Measurements from ENCODE around the gene PAPPA. TPM values are rescaled to one million over a fixed set of nuclear protein-coding genes. Genes with fewer than 3 reads are reported as not detected.

Gene PAPPA
- total RNA-seq, 1 donor from 2014 or later: 2.8 TPM

DNA sequence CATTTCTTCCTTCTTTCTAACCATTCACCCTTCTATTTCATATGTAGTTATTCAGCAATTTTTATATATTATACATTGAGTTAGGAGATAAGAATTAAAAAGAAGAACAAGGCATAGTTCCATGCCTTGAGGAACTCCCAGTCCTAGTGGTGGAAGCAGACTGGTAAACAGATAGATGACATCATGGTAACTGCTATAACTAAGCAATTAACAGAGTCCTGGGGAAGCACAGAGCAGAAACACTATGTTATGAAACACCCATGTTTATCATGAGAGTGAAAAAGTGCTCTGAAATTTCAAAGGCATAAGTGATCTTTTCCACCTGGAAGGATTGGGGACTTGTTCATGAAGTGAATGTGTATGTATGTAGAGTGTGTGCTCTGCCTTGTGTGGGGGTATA lies 14.6 kb downstream of the PAPPA start:
- intact Hi-C loops (cut with DNase I): loop anchor here (10.0 kb wide), 1 partner anchor 147 kb away; no protein-coding TSS in a partner anchor
- no peak for DNase-seq (ENCODE audit: low spot score)

DNA sequence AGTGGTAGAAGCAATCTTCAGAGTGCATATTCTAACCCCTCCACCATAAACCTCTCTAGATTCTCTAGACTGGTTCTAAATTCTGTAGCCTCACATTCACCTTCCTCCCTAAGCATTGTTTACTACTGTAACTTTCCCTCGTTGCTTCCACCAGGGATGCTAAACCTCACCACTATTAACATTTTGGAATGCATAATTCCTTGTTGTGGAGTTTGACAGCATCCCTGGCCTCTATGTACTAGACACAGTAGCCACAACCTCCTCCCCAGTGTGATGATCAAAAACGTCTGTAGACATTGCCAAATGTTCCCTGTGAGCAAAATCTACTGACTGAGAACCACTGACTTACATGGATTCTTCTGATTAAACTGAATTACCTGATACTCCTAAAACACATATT lies 18.6 kb downstream of the PAPPA start:
- intact Hi-C loops (cut with DNase I): no loop called here

DNA sequence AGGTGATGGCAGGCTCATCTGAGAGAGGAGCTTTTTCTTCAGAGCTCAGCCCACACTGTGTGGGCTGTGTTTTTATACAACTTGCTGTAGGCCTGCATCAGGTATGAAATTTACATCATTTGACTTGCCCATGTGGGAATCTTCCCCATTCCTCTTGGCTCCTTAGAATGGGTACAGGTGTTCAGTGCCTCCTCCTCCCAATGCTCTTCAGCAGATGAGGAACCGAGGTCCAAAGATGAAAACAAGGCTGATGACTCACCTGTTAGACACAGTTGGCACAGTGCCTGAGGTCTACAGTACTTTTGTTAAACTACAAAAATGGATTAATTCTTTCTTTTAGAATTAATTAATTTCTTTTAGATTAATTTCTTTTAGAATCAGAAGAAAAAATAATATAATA lies 20.8 kb downstream of the PAPPA start:
- no peak for DNase-seq (ENCODE audit: low spot score)
- intact Hi-C loops (cut with DNase I): no loop called here

More for the DNA sequence above, 18.6 kb downstream of the PAPPA start:
- no peak for DNase-seq (ENCODE audit: low spot score)

DNA sequence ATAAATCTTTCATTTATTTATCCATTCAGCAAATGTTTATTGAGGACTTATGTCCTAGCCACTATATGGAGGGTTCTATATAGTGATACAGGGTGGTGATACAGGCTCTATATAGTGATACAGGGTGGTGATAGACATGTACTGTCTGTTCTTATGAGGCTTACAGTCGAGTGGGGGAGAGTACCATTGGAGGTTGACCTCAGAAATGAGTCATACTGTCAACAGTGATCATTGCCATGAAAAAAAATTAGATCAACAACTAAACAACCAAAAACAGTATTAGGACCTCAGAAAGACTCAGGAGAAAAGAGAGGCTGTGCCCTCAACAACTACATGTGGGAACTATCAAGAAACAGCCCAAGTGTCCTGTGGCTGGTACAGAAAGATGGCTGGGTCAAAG lies 22.0 kb downstream of the PAPPA start:
- no peak for DNase-seq (ENCODE audit: low spot score)
- intact Hi-C loops (cut with DNase I): no loop called here

DNA sequence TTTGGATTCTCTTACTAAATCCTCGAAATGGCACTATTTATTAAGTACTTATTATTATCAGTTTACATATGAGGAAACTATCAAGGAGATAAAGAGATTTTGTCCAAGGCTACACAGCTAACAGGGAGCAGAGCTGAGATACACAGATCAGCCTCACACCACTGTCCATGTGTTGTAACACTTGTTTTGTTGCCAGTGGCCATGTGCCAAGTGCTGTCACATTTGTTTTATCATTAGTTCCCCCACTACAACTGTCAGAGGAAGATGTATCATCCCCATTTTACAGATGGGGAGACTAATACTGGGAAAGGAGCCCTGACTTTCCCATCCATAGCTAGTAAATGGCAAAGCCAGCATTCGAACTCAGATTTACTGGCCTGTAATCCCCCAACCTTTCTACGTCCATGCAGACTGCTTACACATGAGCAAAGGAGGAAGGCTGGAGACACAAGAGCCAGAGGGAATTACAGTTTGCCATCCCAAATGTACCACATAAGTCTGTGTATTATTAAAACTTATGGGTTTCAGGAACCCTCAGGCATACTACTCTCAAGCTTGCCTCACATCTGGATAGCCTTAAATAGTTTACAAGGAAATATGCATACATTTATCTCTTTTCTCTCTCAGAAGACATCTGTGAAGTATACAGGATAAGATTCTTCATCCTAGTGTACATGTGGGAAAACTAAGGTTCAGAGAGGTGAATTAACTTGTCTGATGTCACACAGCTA lies 25.1 kb downstream of the PAPPA start:
- intact Hi-C loops (cut with DNase I): no loop called here
- no peak for DNase-seq (ENCODE audit: low spot score)

DNA sequence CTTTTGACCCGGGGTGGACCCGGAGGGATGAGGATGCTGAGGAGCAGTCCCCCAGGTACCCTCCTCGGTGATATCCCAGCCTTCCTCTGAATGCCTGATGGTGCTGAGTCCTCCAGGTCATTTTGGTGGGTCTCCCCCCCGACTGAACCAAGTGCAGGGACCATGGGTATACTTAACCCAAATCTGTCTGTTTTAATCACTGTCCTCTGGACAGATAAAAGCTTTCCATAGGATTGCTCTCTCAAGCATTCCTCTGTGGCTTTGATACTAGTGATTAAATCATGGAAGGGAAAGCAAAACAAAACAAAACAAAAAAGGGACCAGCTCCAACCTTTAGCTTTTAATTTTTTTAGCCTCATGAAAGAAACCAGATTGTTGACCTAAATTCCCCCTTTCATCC lies 26.0 kb downstream of the PAPPA start:
- intact Hi-C loops (cut with DNase I): no loop called here

DNA sequence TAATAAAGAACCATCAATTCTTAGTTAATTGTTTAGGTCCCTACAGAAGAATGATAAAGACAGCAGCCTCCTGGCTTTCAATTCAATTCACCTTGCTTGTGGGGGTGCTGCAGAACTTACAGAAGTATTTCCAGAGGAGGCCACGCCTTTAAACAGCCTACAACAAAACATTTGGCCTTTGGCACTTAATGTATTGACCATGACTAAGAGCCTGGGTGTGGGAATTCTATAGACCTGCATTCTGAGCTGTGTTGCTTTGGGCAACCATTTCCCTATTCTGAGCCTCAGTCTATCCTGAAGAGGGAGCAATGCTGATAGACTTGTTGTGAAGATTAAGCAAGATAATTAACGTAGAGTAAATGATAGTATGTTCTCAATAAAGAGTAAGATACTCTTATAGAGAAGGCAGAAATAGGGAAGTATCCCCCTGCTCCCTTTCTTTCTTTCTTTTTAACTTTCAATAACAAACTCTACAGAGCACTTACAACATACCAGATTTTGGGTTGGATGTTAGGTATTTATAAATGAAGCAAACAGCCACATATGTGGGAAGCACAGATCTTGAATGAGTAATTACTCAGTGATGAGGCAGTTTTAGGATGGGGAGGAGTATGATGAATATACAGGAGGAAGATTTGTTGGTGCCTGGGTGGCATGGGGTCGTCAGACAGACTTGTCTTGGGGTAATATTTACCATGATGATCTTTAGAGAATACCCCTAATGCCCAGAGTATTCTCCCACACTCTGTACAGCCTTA lies 28.4 kb downstream of the PAPPA start:
- DNase-seq (ENCODE audit: low spot score): no peak
- intact Hi-C loops (cut with DNase I): no loop called here

More for the DNA sequence above, 26.0 kb downstream of the PAPPA start:
- no peak for DNase-seq (ENCODE audit: low spot score)

DNA sequence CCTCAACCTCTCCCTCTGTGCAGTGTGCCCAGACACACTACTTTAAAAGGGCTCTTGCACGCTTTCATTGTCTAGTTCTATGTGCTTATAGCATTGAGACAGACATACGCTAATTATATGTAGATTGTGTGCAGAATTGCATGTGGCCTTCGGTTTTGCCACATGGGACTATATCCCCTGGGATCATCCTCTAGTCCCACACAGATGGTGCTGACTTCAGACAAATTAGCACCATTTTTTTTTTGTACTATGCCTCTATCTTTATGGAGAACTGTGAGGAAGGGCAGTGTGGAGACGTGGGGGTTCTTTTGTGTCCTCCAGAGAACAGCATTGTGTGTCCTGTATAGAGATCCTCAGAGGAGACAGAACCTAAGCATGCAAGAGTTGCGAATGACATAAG lies 29.3 kb downstream of the PAPPA start:
- DNase-seq (ENCODE audit: low spot score): no peak
- intact Hi-C loops (cut with DNase I): no loop called here

DNA sequence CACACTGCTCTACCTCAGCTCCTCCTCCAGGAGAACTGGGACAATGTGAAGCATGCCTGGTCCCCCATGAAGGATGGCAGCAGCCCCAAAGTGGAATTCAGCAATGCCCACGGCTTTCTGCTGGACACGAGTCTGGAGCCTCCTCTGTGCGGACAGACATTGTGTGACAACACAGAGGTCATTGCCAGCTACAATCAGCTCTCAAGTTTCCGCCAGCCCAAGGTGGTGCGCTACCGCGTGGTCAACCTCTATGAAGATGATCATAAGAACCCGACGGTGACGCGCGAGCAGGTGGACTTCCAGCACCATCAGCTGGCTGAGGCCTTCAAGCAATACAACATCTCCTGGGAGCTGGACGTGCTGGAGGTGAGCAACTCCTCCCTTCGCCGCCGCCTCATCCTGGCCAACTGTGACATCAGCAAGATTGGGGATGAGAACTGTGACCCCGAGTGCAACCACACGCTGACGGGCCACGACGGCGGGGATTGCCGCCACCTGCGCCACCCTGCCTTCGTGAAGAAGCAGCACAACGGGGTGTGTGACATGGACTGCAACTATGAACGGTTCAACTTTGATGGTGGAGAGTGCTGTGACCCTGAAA lies 34.1 kb downstream of the PAPPA start:
- intact Hi-C loops (cut with DNase I): no loop called here
- DNase-seq (ENCODE audit: low spot score): no peak

DNA sequence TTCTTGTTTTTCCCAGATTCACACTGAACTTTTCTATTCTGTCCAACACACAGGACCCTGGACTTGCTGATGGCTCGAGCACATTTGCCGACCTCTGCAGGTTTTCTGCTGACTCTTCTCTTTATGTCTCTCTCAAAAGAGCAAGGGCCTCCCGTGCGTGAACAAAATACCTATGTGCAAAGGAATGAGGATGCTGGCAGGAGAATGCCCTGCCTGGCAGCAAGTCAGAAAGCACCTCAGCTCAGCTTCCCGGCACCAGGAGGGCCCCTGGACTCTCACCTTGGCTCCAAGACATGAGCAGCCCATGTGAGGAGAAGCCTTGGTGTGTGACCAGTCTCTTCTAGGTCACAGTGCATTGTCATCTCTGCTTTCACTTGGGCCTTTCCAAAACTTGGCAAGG lies 36.1 kb downstream of the PAPPA start:
- no peak for DNase-seq (ENCODE audit: low spot score)
- intact Hi-C loops (cut with DNase I): no loop called here

DNA sequence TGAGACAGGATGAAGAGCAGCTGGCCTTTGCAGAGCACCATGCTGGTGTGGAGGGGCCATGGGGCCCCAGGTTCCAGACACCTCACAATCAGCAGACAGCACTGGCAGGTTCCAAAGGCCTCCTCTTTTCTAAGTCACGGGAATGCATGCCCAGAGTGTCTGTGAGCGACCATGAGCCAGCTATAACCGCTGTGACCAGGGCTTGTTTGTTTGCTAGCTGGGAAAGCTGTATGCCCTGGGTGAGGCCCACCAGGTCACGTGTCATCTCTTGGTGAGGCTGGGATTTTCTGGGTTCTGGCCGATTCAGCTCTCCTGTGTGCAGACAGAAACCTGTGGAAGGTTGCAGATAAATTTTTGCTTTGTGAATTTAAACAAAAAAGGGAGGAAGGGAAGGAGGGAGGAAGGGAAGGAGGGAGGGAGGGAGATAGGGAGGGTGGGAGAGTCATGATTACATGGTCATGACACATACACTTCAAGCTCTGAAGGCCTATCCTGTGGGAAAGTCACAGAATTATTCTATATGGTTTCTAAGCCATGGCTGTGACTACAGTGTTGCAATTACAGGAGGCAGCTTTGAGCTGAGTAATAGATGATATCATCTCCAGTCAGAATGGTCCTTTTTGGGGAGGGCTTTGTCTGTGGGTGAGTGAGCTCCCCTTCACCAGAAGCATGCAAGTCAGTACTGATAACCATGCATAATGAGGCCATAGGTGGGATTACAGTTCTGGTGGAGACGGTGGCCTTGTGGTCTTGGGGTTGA lies 37.2 kb downstream of the PAPPA start:
- intact Hi-C loops (cut with DNase I): no loop called here
- no peak for DNase-seq (ENCODE audit: low spot score)

DNA sequence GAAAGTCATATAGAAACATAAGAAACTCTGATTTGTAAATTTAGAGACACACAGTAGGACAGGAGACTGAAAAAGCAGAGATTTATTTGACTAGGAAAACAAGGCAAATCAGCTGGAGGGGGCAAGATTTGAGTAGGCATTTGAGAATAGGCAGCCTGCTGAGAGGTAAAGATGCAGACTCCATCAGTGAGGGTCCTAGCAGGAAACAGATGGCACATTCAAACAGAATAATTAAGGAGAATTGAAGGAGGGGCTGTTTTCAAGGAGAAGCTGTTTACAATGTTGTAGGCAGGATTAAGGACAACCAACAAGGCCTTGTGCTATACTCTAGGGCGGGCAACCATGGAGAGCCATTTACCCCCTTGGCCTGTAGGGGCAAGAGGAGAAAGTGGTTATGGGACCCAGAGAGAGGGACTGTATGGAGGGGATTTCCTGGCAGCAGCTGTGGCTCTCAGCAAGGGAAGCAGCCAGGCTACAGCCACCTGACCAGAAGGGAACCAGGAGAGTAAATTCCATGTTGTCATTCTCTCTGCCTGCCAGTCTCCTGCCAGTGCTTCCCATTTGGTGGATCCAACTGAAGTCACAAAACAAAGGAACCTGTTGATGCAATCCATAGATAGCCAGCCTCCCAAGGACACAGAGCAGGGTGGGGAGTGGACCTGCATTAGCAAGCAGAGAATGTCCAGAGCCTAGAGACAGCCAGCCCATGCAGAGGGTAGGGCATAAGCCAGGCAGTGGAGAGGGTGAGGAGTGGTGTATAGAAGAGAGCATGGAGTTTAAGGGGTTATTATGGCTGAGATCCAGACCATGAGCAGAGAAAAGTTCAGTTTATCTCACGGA lies 38.2 kb downstream of the PAPPA start:
- DNase-seq (ENCODE audit: low spot score): no peak
- intact Hi-C loops (cut with DNase I): no loop called here

DNA sequence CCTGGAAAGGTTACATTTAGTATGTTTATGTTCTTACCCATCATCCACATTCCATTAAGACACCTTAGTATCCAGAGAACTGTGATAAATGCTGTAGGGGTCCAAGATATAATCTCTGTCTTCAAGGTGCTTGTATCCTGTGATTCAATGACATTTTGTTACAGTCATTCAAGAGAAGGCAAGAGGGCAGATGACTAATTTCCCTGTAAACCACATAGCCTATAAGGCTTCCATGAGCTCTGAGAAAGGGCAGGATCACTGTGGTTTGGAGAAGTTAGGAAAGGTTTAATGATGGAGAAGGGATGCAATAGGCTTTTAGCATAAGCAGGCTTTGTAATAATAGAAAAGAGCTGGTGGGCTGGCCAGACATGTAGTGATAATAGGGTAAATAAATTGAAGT lies 40.0 kb downstream of the PAPPA start:
- intact Hi-C loops (cut with DNase I): no loop called here

DNA sequence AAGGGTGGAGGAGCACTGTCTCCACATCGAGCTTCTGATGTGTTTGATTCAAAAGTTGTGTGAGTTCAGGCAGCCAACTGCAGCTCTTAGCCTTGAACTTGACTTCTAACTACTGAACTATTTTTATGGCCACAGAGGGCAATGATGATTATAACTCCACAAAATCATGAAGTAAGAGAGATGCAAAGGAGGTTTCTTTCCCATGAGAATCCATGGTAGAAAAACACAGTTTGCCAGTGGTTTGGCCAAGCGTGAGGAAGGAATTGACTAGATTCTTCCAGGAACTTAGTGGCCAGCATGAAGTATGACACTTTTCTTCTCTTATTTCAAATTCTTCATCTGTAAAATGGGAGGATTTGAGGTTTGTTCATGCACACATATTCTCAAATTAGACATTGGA lies 43.2 kb downstream of the PAPPA start:
- no peak for DNase-seq (ENCODE audit: low spot score)
- intact Hi-C loops (cut with DNase I): no loop called here

More for the DNA sequence above, 40.0 kb downstream of the PAPPA start:
- no peak for DNase-seq (ENCODE audit: low spot score)

DNA sequence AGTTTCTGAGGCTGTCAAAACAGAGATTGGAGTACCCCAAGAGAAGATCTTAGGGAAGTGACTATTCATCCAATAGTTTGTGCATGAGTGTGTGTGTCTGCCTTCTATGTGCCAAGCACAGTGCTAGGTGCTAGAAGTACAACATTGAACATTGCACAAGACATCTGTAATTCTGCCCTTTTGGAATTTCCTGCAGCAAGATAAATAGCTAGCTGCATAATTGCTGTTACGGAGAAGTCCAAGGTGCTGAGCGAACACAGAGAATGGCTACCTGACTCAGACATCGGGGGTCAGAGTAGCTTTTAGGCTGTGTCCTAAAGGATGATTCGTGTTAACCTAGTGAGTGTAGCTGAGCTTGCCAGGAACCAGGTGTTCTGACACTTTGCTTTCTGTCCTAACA lies 44.8 kb downstream of the PAPPA start:
- DNase-seq (ENCODE audit: low spot score): no peak

DNA sequence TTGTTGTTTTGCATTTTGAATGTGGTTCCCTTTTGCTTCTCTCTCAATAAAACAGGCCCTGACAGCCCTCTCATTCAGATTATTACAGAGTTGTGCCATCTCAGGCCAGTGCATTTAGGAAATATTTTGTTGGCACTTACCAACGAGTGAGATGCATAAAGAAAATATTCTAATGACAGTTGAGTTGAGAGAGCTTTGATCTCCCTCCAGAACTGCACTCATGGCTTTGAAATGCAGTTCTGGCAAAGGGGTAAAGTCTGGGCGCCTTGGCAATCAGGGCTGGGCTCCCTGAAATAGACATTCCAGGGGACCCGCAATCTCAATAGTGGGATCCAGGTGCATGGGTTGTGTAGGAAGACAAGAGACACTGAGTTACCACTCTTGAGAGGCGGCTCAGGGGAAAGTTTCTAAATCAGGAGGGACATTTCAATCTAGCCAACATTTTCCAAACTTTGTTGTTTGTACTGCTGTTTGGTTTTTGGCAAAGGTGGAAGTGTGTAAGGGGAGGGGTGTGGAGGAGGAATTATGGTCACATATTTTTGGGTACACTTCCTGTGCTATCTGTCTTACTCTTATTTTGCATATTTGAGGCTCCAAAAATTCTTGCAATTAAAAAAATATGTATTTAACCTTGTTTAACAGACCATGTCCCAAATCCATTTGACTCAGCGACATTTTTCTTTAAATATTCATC lies 48.8 kb downstream of the PAPPA start:
- DNase-seq (ENCODE audit: low spot score): no peak
- intact Hi-C loops (cut with DNase I): no loop called here

More for the DNA sequence above, 44.8 kb downstream of the PAPPA start:
- intact Hi-C loops (cut with DNase I): no loop called here

DNA sequence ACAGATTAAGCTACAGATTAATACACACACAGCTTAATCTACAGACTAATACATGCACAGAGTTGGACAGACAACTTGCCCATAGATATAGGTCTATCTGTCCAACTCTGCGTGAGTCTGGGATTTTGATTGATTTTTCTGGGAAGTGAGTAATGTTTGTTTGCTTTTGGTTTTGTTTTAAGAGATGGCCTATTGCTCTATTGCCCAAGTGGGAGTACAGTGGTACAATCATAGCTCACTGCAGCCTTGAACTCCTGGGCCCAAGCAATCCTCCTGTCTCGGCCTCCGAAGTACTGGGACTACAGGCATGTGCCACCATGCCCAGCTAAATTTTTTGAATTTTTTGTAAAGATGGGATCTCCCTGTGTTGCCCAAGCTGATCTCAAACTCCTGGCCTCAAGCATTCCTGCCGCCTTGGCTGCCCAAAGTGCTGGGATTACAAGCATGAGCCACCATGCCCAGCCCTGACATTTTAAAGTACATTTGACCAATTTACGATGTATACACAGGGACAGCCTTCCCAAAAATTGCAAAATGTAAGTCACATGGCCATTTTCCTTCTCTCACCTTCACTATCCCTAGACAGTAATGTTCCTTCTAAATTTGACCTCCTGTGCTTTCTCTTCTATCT lies 50.8 kb downstream of the PAPPA start:
- intact Hi-C loops (cut with DNase I): no loop called here

More for the DNA sequence above, 50.8 kb downstream of the PAPPA start:
- DNase-seq (ENCODE audit: low spot score): no peak
